K562 (cell line): Measurements from ENCODE around the gene SLC25A26. TPM values are rescaled to one million over a fixed set of nuclear protein-coding genes. Genes with fewer than 3 reads are reported as not detected.

ENCODE experiments used
- ATAC-seq: fragments of 200-7000 bp; cut with Tn5 transposase; 3 replicates; pipeline ENCODE4 v1.9.1; 2020; ENCODE audit warnings: moderate library complexity
- BruUV-seq: library from RNA; stranded (reverse); fragments of 400-500 nt; replicated peaks from 2 replicates; lab custom pipeline; 2021; lab: Mats Ljungman, UMichigan
- CTCF ChIA-PET: fragments of 300-600 bp; formaldehyde crosslinking; extraction: SDS; loops from one replicate; lab custom pipeline; 2021; ENCODE audit warnings: low intra/inter-chr PET ratio; lab: Yijun Ruan, JAX
- POLR2A ChIA-PET: fragments of 300-600, 350-650 bp; sonication (Branson Sonifier 250); formaldehyde crosslinking; extraction: SDS; loops from one replicate; lab custom pipeline; 2021; ENCODE audit warnings: antibody characterized with exemption, inconsistent platforms; lab: Yijun Ruan, JAX
- DNase-seq, 4 experiments: peaks; one replicate each; pipeline versions ENCODE4 v3.0.0 to v3.0.0-alpha.2; 2011 to 2018; ENCODE audit warnings: low spot score in 3 of 4, mixed read lengths in 3 of 4; ENCODE audit errors: extremely low read depth in 1 of 4
- FAIRE-seq: peaks from 2 replicates; lab custom pipeline; 2011; peaks lifted over from hg19 to GRCh38; lab: Jason Lieb, UNC
- H2AFZ ChIP-seq: 2 replicates; pipeline ENCODE4 v1.6.0; 2011; ENCODE audit warnings: low read depth, low read length, control low read depth, inconsistent platforms
- H3K27ac ChIP-seq: fragments of 200-600 bp; 3 replicates; pipeline ENCODE4 v1.8.0; 2011; ENCODE audit warnings: low read depth, mild to moderate bottlenecking, control low read depth, inconsistent platforms, low read length, moderate library complexity, mixed read lengths; ENCODE audit errors: extremely low read depth
- H3K27me3 ChIP-seq, 2 experiments: fragments of 300-600 bp in 1 of 2; 2 replicates in 1 of 2; 3 replicates in 1 of 2; pipeline versions ENCODE4 v1.6.0 to v1.8.0; 2011; ENCODE audit warnings: inconsistent platforms in 2 of 2, low read length in 2 of 2, mild to moderate bottlenecking in 1 of 2, mixed read lengths in 1 of 2, moderate library complexity in 1 of 2; ENCODE audit not compliant: control insufficient read depth in 2 of 2, insufficient read depth in 2 of 2
- H3K36me3 ChIP-seq: fragments of 300-600 bp; 3 replicates; pipeline ENCODE4 v1.8.0; 2011; ENCODE audit warnings: mild to moderate bottlenecking, low read length, inconsistent platforms; ENCODE audit not compliant: control insufficient read depth, insufficient read depth
- H3K4me1 ChIP-seq, 2 experiments: fragments of 200-600 bp in 1 of 2; replicated peaks in 1 of 2; 2 replicates in 1 of 2; 3 replicates in 1 of 2; pipeline versions ENCODE4 v1.5.1 to v1.8.0; 2011; ENCODE audit warnings: inconsistent platforms in 2 of 2, low read length in 2 of 2, mild to moderate bottlenecking in 1 of 2, mixed read lengths in 1 of 2, moderate library complexity in 1 of 2; ENCODE audit not compliant: control insufficient read depth in 2 of 2, insufficient read depth in 2 of 2
- H3K4me2 ChIP-seq: 2 replicates; pipeline ENCODE4 v1.6.1; 2011; ENCODE audit warnings: low read length, control low read depth, inconsistent platforms, mixed read lengths; ENCODE audit not compliant: insufficient read depth
- H3K4me3 ChIP-seq: fragments of 200-600 bp; sonication (generic), shearing (Covaris generic); 2 replicates; pipeline ENCODE4 v1.5.1; 2016; ENCODE audit warnings: control low read depth, inconsistent platforms
- H3K79me2 ChIP-seq: fragments of 200-600 bp; 3 replicates; pipeline ENCODE4 v1.8.0; 2011; ENCODE audit warnings: low read length, inconsistent platforms; ENCODE audit not compliant: control insufficient read depth, insufficient read depth
- H3K9ac ChIP-seq, 2 experiments: 2 replicates each; pipeline versions ENCODE4 v1.6.0 to v1.6.1; 2011; ENCODE audit warnings: low read depth in 2 of 2, low read length in 2 of 2, control low read depth in 1 of 2, inconsistent platforms in 1 of 2, mild to moderate bottlenecking in 1 of 2, mixed read lengths in 1 of 2; ENCODE audit not compliant: insufficient read depth in 1 of 2
- H3K9me1 ChIP-seq: one replicate; pipeline ENCODE4 v1.6.0; 2011; ENCODE audit warnings: inconsistent platforms, mild to moderate bottlenecking, low read length, moderate library complexity; ENCODE audit not compliant: control insufficient read depth, insufficient read depth
- H3K9me3 ChIP-seq: replicated peaks from 2 replicates; pipeline ENCODE4 v1.5.1; 2011; ENCODE audit warnings: low read depth, low read length, inconsistent platforms; ENCODE audit not compliant: control insufficient read depth, insufficient read depth
- H4K20me1 ChIP-seq: replicated peaks from 2 replicates; pipeline ENCODE4 v1.6.1; 2011; ENCODE audit warnings: low read length, inconsistent platforms, mixed read lengths; ENCODE audit not compliant: control insufficient read depth, insufficient read depth
- BMI1 ChIP-seq: fragments of 150-350 bp; IDR thresholded peaks from 2 replicates; pipeline ENCODE4 v1.6.1; 2014; ENCODE audit warnings: low read length
- DACH1 ChIP-seq: fragments of 450-650 bp; IDR thresholded peaks from 2 replicates; pipeline ENCODE4 v1.6.1; 2018; ENCODE audit not compliant: partially characterized antibody
- HNRNPH1 ChIP-seq: fragments of 200-400 bp; formaldehyde crosslinking; optimal IDR thresholded peaks from 2 replicates; pipeline ENCODE3; 2017; ENCODE audit warnings: low read depth, mild to moderate bottlenecking, low read length, moderate library complexity
- NELFE ChIP-seq: IDR thresholded peaks from 2 replicates; pipeline ENCODE4 v1.6.1; 2011; ENCODE audit warnings: mild to moderate bottlenecking; ENCODE audit not compliant: insufficient read depth, insufficient read length
- PHTF2 ChIP-seq: fragments of 250-450 bp; sonication (Bioruptor Pico); IDR thresholded peaks from 2 replicates; pipeline ENCODE4 v1.5.0; 2021; ENCODE audit warnings: mild to moderate bottlenecking
- WGBS: fragments of 100-300 bp; shearing (Covaris generic); methylation state at CpG from one replicate; pipeline ENCODE4 v1.1.6; 2016; ENCODE audit warnings: low coverage, mixed read lengths; ENCODE audit not compliant: insufficient coverage; ENCODE audit errors: missing lambda C conversion rate; 5-methylcytosine and 5-hydroxymethylcytosine counted together
- in situ Hi-C: fragments of 300-500 bp; cut with MboI; formaldehyde crosslinking; loops from 4 replicates; pipeline ENCODE4 v1.15.0; 2018; ENCODE audit warnings: inconsistent platforms, mixed read lengths
- intact Hi-C: fragments of 100-400 bp; cut with micrococcal nuclease; formaldehyde crosslinking; loops from 2 replicates; pipeline ENCODE4 v1.14.2; 2022
- polyA plus RNA-seq, 8 experiments: library from polyadenylated mRNA; depleted of rRNA in 4 of 8; stranded (reverse) in 5 of 8; unstranded in 3 of 8; fragments of >200 nt; fragmentation: Nextera tagmentation in 2 of 8; fragmentation: Illumina TruSeq in 1 of 8; extraction: Ambion mirVana in 2 of 8; extraction: Trizol in 1 of 8; gene quantifications; 2 replicates each; pipeline versions ENCODE4 v1.2.1 to v1.2.3, GENCODE V29; 2011 to 2014; ENCODE audit warnings: inconsistent platforms in 1 of 8, missing spikeins in 1 of 8
- total RNA-seq, 7 experiments: library from RNA; depleted of rRNA in 6 of 7; stranded (reverse); fragments of >200 nt in 6 of 7; fragmentation: Illumina TruSeq in 2 of 7; extraction: Trizol in 2 of 7; gene quantifications; 2 replicates each; pipeline versions ENCODE4 v1.2.1 to v1.2.3, GENCODE V29; 2011 to 2021; ENCODE audit warnings: low replicate concordance in 1 of 7

The SLC25A26 gene
- total and polyA plus RNA-seq, 9 of the 15 experiments (the other 6 are each of a cell fraction or from before 2014, with no cell fraction given), result 7.2 to 29.1 (median 12.6) TPM

DNA sequence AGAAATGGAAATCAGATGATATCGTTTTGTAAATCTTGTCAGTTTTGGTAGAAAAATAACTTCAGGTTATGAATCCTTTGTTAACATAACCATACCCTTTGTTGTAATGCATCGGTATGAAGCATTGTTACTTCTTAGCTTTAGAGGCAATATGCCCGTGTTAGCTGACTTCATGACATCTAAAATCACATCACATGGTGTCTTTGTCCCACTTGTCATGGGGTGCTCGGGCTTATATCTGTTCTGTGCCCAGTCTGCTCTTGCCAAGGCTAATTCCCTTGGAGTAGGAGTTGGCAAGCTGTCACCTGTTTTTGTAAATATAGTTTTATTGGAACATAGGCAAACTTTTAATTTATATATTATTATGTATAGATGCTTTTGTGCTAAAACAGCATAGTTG, 39.6 kb downstream of the SLC25A26 start:
- Histone ChIP-seq H3K36me3 (no peaks in the 10 kb centered on the region), H3K4me1 (no peaks in the 10 kb centered on the region), H3K9me1 (no peaks in the 10 kb centered on the region)
- POLR2A ChIA-PET, result no interaction called here
- FAIRE-seq, result no peak
- no peak for TF ChIP-seq DACH1
- no peak for TF ChIP-seq HNRNPH1
- TF ChIP-seq NELFE, result no peak
- TF ChIP-seq BMI1, result no peak
- TF ChIP-seq, all 486 proteins: peak for 0
- no peak overlapping the region for H3K9ac ChIP-seq
- H3K27me3 ChIP-seq, result no peaks in the 10 kb centered on the region
- no peaks in the 10 kb centered on the region for H4K20me1 ChIP-seq
- no peaks in the 10 kb centered on the region for H3K79me2 ChIP-seq
- 55% methylated on average over 4 of the region's 4 CpGs for WGBS
- in situ Hi-C loops (no loop called here), intact Hi-C loops (no loop called here)
- H3K4me3 ChIP-seq, result no peak overlapping the region
- BruUV-seq, result no TSS peak
- no peak for DNase-seq
- no peak overlapping the region for H2AFZ ChIP-seq
- no peaks in the 10 kb centered on the region for H3K9me3 ChIP-seq
- ATAC-seq, result no peak
- H3K27ac ChIP-seq, result no peak overlapping the region
- CTCF ChIA-PET, result no interaction called here
- H3K4me2 ChIP-seq, result no peak overlapping the region

DNA sequence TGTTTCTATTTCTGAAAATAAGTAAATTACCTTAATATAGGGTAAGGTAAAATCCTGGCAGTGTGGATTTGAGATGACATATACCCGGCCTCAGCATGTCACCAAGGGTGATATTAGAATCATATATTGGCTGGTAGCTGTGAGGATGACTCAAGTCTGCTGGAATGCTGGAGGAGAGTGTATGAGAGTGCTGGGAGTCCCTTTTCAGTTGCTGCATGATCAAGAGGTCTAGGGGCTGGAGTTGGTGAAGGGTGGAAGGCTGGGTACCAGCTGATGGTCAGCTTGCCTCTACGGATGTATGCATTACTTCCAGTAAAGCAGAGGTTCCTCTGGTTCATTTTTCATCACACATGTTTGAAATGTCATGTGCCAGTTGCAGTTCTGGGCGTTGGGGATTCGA, 40.6 kb downstream of the SLC25A26 start:
- no peak for DNase-seq
- FAIRE-seq, result no peak
- Histone ChIP-seq H3K27me3 (no peaks in the 10 kb centered on the region), H3K4me1 (no peaks in the 10 kb centered on the region), H3K4me3 (no peak overlapping the region), H3K9me3 (no peaks in the 10 kb centered on the region), H3K4me2 (no peak overlapping the region), H2AFZ (no peak overlapping the region), H3K79me2 (no peaks in the 10 kb centered on the region), H3K36me3 (no peaks in the 10 kb centered on the region), H3K27ac (no peak overlapping the region), H3K9ac (no peak overlapping the region), H4K20me1 (no peaks in the 10 kb centered on the region), H3K9me1 (no peaks in the 10 kb centered on the region)
- no TSS peak for BruUV-seq
- no peak for ATAC-seq
- ChIA-PET POLR2A (no interaction called here), CTCF (no interaction called here)
- TF ChIP-seq PHTF2 (CRISPR knock-in tag), result no peak
- whole genome bisulfite sequencing, result 64% methylated on average over 4 of the region's 4 CpGs
- intact Hi-C loops, result no loop called here
- in situ Hi-C loops, result no loop called here
